ENCODE results near the gene COBL. TPM values are rescaled to one million over a fixed set of nuclear protein-coding genes. Genes with fewer than 3 reads are reported as not detected.

COBL gene
- total RNA-seq, 1 experiment from 2014 or later: 49.9 TPM

DNA sequence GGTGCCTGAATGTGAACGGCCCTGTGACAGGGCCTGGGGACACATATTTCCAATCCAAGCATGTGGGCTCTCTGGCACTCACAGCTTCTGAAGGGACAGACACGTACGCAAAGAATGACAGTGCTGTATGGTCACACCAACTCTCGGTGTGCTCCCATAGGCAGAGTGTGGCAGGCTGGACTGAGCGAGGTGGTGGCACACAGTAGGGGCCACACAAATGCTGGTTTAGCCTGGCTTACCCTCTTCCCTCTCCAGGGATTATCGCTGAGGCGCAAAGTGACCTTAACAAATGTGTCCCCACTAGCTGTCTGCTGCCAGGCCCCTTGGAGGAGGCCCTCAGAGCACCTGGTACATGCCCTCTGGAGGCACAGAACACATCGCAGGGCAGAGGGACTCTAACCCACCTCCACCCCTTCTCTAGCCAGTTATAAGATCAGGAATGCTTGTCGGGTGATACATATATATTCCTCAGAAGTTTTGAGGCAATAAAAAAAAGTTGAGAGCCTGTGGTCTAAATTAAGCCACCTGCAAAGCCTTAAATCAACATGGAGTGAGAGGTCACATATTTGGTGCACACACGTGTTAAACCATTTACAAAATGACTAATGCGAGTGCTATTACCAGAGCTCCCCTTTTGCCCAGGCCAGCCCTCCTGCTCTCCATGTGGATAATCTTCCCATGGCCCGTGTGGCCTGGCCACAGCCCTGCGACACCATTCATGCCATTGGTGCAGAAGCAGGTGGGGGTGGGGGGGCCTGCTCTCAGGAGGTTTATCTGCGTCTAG lies 271.1 kb downstream of the COBL start:
- DNase-seq: peak; percentile 82
- H3K4me1 Mint-ChIP-seq (ENCODE audit: low read depth, unreplicated experiment): peaks cover 36% of the 10 kb centered on the region
- BruUV-seq (replicated peaks): TSS peak; percentile 66
- intact Hi-C loops (cut with micrococcal nuclease; ENCODE audit: unreplicated experiment): loop anchor here (1.0 to 5.0 kb wide), 5 partner anchors 22 to 253 kb away; no protein-coding TSS in a partner anchor
- H3K27ac Mint-ChIP-seq (ENCODE audit: unreplicated experiment): peak overlapping the region; percentile 48
- no peaks in the 10 kb centered on the region for H3K9me3 Mint-ChIP-seq (ENCODE audit: low read depth, unreplicated experiment)
- peak overlapping the region; percentile 43 for H3K4me3 Mint-ChIP-seq (ENCODE audit: low read depth, unreplicated experiment)
- CTCF ChIA-PET: interaction anchor here (0.5 to 2.2 kb wide), 10 partner anchors 11 to 370 kb away, joined by 3 to 7 read pairs (median 4); no protein-coding TSS in a partner anchor
- no peaks in the 10 kb centered on the region for H3K36me3 Mint-ChIP-seq (ENCODE audit: insufficient read depth, unreplicated experiment)
- H3K27me3 Mint-ChIP-seq (ENCODE audit: unreplicated experiment): no peaks in the 10 kb centered on the region
- TF ChIP-seq, protein P1, sequence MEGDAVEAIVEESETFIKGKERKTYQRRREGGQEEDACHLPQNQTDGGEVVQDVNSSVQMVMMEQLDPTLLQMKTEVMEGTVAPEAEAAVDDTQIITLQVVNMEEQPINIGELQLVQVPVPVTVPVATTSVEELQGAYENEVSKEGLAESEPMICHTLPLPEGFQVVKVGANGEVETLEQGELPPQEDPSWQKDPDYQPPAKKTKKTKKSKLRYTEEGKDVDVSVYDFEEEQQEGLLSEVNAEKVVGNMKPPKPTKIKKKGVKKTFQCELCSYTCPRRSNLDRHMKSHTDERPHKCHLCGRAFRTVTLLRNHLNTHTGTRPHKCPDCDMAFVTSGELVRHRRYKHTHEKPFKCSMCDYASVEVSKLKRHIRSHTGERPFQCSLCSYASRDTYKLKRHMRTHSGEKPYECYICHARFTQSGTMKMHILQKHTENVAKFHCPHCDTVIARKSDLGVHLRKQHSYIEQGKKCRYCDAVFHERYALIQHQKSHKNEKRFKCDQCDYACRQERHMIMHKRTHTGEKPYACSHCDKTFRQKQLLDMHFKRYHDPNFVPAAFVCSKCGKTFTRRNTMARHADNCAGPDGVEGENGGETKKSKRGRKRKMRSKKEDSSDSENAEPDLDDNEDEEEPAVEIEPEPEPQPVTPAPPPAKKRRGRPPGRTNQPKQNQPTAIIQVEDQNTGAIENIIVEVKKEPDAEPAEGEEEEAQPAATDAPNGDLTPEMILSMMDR (IDR thresholded peaks at IDR 0.05; ENCODE audit: unreplicated experiment): no peak

GRCh38 chr7:51043461-51043860 lies 273.1 kb downstream of the COBL start:
- Mint-ChIP-seq H3K9me3 (ENCODE audit: low read depth, unreplicated experiment) (no peaks in the 10 kb centered on the region), H3K4me3 (ENCODE audit: low read depth, unreplicated experiment) (no peak overlapping the region), H3K36me3 (ENCODE audit: insufficient read depth, unreplicated experiment) (no peaks in the 10 kb centered on the region), H3K27ac (ENCODE audit: unreplicated experiment) (no peak overlapping the region), H3K27me3 (ENCODE audit: unreplicated experiment) (no peaks in the 10 kb centered on the region), H3K4me1 (ENCODE audit: low read depth, unreplicated experiment) (peaks cover 36% of the 10 kb centered on the region)
- DNase-seq: no peak
- CTCF ChIA-PET: no interaction called here
- intact Hi-C loops (cut with micrococcal nuclease; ENCODE audit: unreplicated experiment): no loop called here
- BruUV-seq (replicated peaks): no TSS peak
- TF ChIP-seq, protein P1 (IDR thresholded peaks at IDR 0.05; ENCODE audit: unreplicated experiment): no peak

DNA sequence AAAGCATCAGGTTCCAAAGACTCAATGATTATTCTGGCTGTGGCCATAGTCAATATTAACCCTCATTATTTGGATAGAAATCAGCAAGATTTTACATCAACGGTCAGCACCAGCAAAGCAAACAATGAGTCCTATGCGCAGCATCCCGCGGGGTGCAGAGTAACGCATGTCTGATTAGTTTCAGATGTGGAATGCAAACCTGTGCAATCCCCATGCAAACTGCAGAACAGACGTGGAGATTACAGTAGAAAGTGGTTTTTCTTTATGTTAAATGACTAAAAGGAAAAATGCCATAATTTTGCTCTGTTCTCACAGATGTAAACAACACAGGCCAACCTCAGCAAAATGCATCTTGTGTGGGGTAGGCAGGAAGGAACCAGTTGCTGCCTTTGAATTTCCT lies 275.8 kb downstream of the COBL start:
- no peaks in the 10 kb centered on the region for H3K9me3 Mint-ChIP-seq (ENCODE audit: low read depth, unreplicated experiment)
- CTCF ChIA-PET: no interaction called here

DNA sequence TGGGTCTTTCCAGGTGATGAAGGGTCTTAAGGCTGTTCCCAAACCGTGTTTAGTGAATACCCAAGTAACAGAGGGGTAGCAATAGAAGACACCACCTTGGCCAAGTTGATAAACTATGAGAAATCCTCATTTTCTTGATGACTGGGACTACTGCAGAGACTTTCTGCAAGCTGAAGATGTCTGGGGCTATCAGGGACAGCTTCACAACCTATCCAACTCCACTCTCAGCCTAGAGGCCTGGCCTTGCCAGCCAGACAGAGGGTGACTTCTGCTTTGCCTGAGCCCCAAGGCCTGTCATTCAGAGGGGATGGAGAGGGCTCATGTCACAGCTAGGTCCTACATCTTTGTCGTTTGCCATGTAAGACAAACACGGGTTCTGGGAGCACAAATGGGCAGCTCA lies 278.0 kb downstream of the COBL start:
- Mint-ChIP-seq H3K4me3 (ENCODE audit: low read depth, unreplicated experiment) (no peak overlapping the region), H3K9me3 (ENCODE audit: low read depth, unreplicated experiment) (no peaks in the 10 kb centered on the region), H3K27ac (ENCODE audit: unreplicated experiment) (no peak overlapping the region), H3K36me3 (ENCODE audit: insufficient read depth, unreplicated experiment) (no peaks in the 10 kb centered on the region), H3K27me3 (ENCODE audit: unreplicated experiment) (no peaks in the 10 kb centered on the region), H3K4me1 (ENCODE audit: low read depth, unreplicated experiment) (peaks cover 14% of the 10 kb centered on the region)
- TF ChIP-seq, protein P1 (IDR thresholded peaks at IDR 0.05; ENCODE audit: unreplicated experiment): no peak
- no peak for DNase-seq
- CTCF ChIA-PET: no interaction called here
- no TSS peak for BruUV-seq (replicated peaks)
- intact Hi-C loops (cut with micrococcal nuclease; ENCODE audit: unreplicated experiment): no loop called here

More for the DNA sequence above, 275.8 kb downstream of the COBL start:
- no peak overlapping the region for H3K27ac Mint-ChIP-seq (ENCODE audit: unreplicated experiment)
- H3K27me3 Mint-ChIP-seq (ENCODE audit: unreplicated experiment): no peaks in the 10 kb centered on the region
- TF ChIP-seq, protein P1 (IDR thresholded peaks at IDR 0.05; ENCODE audit: unreplicated experiment): no peak
- DNase-seq: no peak
- H3K4me1 Mint-ChIP-seq (ENCODE audit: low read depth, unreplicated experiment): peaks cover 18% of the 10 kb centered on the region
- H3K4me3 Mint-ChIP-seq (ENCODE audit: low read depth, unreplicated experiment): no peak overlapping the region
- intact Hi-C loops (cut with micrococcal nuclease; ENCODE audit: unreplicated experiment): no loop called here
- H3K36me3 Mint-ChIP-seq (ENCODE audit: insufficient read depth, unreplicated experiment): no peaks in the 10 kb centered on the region
- no TSS peak for BruUV-seq (replicated peaks)

Measured in Calu3 (cell line).